Measurements from ENCODE around the gene MCC.

MCC gene

DNA sequence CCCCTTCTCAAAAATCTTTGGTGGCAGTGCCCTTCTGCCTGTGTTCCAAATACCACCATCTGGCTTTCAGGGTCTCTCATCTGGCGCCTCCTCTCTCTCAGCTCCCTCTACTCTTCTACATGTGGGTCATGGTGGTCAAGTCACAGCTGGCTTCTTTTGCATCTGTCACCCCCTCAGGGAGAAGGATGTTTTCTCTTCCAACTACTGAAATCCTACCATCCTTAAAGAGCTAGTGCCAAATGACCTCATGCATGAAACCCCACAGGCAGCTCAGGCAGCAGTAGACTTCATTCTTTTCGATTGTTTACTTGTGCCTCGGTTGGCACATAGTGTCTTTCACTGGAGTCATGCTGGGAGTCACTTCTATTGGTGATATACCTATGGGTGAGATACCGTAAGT, 292.5 kb downstream of the MCC start:
- DNase-seq = no peak

GRCh38 chr5:113195251-113195650, 293.0 kb downstream of the MCC start:
- no peak for DNase-seq

- DNase-seq = peak; percentile 6 to 24
These were observed 293.7 kb downstream of the MCC start for GRCh38 chr5:113194591-113194990.

DNA sequence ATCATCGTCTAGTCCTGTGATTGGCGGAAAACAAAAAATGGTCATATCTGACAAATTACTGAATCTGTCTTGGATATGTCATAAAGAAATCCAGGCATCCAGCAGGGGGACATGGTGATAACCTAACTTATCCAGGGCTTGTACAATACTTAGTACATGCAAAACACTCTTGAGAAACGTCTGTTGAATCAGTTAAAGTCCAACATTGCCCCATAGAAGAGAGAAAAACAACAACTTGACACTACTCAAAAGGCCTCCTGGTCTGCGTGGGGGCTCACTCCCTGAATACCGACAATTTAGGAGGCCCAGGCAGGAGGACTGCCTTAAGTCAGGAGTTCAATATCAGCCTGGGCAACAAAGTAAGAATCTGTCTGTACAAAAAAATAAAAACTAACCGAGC, 294.1 kb downstream of the MCC start:
- DNase-seq = no peak

- DNase-seq = no peak
These were observed 294.8 kb downstream of the MCC start for GRCh38 chr5:113193311-113193978.

- no peak for DNase-seq
These were observed 295.7 kb downstream of the MCC start for GRCh38 chr5:113192541-113192940.

DNA sequence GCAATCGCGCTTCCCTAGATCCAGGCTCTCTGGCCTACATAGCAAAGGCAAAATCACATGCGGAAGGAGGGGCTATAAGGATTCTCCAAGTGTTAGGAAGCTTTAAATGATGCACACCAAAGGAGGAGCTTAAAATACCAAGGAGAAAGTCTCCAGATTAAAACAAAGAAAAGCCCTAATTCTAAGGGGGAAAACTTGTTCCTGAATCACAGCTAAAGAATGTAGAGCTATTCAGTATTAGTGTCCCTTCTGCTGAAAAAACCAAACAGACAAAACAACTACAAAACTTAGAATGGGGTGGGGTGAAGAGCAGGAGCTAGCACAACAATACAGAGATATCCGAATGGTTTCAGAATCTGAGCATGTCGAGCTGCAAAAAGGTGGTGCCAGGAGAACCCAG, 297.9 kb downstream of the MCC start:
- no peak for DNase-seq

GRCh38 chr5:113189291-113189690, 299.0 kb downstream of the MCC start:
- no peak for DNase-seq

- no peak for DNase-seq
These were observed 299.8 kb downstream of the MCC start for GRCh38 chr5:113188436-113188835.

DNA sequence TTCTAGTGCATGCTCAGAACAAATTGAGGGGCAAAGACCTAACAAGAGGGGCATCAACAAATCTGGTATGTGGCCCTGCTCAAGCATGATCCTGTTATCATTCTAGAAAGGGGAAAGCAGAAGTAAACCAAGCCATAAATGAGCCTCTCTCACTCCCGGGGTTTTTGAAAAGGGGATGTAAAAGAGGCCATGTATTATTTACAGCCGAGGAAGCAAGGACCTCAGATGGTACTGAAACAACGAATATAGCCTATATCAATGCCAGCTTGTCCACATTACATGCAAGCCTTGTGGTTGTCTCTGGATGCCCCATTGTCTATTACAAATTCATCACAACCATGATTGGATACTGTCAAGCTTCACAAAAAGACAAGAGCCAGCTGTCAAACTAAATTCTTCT, 300.3 kb downstream of the MCC start:
- no peak for DNase-seq

DNA sequence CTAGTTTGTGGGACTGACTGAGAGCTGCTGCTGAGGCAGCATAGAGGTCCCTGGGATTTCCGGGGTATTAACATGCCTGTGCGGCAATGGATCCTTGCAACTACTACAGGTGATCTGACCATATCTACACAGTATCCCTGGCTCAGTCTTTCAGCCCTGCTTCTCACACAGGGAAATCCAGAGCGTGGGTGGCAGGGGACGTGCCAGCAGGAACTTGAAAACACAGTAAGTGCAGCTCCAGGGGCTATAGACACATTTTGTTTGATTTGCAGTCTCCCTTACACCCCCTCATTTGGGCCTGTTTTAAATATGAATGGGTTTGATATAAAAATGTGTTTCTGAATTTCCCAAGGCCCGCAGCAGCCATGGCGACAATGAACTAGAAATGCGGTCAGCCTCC, 302.2 kb downstream of the MCC start:
- no peak for DNase-seq

DNA sequence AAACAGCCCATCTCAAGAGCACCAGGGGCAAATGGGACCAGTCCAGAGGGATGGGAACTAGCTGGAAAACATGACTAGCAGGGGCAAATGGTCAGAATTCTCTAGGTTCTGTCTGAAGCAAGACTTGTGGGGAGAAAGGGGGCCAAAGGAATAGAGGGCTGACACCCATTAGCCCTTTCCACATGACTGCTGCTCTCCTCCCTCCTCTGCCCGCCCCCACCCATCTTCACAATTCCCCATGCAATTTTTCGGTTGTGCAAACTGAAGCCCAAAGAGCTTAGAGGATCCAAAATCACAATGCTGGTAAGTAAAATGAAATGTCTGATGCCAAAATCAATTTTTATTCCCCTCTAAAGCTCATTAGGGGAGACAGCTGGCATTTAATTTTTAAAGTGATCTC, 304.6 kb downstream of the MCC start:
- DNase-seq = no peak

DNA sequence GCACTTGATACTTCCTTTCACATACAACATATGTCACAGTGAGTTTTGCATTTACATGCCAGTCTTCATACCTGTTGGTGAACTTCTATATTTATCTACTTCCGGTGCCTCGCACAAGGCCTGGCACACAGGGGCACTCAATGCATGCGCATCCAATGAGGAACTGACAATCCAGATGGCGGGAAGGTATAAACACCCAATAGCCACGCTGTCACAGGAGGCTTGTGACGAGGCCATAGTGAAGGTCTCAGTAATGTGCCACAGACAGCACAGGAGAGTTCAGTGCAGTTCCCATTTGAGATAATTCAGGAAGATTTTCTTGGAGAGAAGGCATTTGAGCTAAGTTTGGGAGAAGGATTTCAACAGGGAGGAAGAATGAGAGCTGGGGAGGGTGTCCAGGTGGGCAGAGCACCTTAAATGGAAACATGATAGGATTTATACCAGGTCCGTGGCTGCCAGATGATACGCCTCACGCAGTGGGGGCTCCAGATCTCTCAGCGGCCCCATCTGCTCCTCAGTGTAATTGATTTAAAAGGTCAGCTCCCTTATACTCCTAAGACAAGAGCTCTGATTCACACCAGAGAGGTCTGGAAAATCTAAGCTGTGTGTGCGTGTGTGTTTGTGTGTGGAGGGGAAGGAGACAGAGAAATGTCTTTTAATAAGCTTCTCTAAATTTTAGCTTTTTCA, 305.5 kb downstream of the MCC start:
- no peak for DNase-seq

GRCh38 chr5:113181853-113182490, 306.3 kb downstream of the MCC start:
- DNase-seq = no peak

DNA sequence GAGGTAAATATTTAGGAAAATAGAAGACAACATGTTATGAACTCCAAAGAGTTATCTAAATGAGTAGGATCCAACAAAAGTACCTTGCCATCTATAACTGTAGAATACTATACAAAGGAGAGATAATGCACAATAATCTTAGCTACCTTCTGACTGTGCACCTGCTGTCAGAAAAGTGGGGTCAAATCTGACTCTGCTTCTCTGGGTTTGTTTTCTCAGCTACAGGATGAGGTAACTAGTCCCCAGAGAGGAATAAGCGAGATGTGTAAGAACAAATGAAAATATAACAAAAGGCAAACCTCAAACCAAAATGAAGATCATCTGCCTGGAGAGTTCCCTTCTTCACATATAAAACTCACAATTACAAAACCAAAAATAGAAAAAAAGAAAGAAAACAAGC, 306.8 kb downstream of the MCC start:
- DNase-seq = no peak

- no peak for DNase-seq
These were observed 309.1 kb downstream of the MCC start for GRCh38 chr5:113179156-113179555.

DNA sequence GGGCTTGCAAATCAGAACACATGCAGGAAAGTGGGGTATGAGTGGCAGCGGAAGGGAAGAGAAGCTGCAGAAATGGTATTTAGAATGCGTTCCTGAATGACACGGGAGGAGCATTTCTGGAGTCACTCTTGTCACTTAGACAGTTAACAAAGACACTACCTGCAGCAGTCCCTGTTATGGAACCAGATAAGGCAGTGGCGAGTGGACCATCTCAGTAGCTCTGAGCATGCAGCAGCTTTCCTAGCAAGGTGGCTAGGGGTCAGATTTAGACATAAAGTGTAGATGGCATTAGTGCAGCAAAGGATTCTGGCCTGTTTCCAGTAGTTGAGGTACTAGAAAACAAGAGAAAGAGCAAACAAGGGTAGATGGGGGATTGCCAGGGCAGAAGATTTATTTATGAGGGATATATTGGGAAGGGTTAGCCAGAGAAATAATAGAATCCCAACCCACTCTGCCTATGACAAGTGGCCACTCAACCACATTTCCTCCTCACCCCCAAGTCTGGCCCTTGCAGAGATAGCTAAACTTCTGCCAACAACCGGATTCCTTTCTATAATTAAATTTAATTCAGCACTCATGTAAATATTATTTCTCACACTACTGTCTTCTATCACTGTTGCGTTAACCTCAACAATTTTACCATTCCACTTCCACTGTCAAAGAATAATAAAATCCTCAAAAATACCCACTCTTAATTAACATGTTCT, 310.0 kb downstream of the MCC start:
- DNase-seq = no peak

DNA sequence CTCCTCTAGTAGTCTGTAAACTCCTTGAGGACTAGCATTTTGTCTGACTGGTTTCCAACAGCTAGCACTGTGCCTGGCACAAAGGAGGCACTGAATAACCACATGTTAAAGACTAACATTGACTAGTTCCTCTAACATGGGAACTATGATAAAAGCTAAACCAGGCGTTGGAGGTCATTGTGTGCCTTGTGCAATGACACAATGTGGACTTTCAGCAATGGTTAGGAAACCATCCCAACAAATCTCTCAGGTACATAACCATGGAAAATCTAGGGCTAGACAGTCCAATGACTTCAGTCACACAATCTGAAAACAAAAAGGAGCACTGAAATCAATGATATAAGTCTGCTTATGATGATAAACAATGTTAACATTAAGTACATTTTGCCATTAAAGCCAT, 311.0 kb downstream of the MCC start:
- DNase-seq = no peak

DNA sequence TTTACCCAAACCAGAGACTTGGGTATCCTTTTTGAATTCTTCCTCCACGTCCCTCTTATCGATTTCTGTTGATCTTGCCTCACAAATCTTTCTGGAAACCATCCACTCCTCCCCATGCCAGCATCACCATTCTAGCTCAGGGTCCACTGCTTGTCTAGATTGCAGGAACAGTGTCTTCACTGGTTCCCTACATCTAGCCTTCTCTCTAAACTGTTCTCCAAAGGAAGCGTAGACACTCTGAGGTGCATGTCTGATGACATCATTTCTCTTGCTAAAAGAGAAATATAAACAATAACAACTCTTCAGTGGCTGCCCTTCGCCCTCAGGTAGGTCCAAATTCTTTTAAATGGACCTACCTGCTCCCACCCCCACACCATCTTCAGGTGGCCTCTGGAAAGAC, 311.5 kb downstream of the MCC start:
- DNase-seq = no peak

DNA sequence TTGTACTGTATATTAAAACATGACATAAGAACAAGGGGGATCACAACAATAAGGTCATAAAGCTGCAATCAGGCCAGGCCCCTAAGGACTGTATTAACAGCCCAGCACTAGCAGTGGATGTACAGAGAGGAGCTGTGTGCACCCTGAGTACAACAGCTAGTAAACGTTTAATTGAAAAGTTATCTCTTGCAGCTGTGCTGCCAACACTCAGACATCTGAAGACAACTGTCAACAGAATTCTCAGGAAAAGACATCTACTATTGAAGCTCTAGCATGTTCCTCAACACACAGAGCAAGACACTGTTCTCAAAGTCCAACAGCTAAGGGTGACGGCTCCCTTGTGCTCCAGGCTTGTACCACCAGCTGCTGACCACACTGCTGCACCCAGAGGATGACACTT, 312.1 kb downstream of the MCC start:
- DNase-seq = no peak

DNA sequence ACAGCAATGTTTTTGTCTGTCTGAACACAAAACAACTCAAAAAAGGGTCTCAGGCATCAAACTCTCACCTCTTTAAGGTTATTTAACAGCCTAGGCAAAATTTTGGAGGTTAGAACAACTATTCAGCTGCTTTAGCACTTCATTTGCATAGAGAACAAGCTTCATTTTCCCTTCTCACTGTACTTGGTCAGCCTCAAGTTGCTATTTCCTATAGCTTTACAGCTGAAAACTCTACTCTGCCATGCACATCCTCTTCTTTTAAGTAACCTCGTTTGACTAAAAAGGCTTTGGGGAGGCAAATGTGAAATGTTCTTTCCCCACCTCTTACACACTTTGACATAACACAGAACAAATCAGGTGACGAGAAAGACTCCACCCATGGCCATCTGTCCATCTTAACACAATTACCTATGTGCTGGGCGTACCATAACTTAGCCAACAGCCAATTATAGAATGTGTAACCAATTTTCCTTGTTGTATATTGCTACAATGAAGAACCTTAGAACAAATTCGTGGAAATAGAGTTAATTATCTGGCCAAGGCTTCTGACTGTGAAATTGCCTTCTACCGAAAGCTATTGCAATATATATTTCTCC, 315.9 kb downstream of the MCC start:
- DNase-seq = no peak

DNA sequence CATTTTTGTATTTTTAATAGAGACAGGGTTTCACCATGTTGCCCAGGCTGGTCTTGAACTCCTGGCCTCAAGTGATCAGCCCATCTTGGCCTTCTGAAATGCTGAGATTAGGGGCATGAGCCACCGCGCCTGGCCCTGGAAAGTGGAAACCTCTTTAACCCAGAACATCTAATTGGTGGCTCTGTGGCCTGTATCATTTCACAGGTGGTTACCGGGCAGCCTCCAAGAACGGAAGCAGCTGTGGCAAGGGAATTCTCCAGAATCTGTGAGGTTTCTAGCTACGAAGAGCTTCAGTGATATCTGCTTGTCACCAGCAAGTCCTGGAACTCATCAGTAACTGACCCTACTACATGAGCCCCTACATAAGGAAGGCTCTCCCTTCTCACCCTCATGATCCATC, 316.7 kb downstream of the MCC start:
- no peak for DNase-seq

- DNase-seq = no peak
These were observed 317.5 kb downstream of the MCC start for GRCh38 chr5:113170707-113171106.

Measured in inflammatory macrophage (primary cell).